ENCODE data around the gene MMP24OS. TPM values are rescaled to one million over a fixed set of nuclear protein-coding genes. Genes with fewer than 3 reads are reported as not detected.

Gene MMP24OS
- total RNA-seq, 1 donor from 2014 or later = 59.1 TPM

DNA sequence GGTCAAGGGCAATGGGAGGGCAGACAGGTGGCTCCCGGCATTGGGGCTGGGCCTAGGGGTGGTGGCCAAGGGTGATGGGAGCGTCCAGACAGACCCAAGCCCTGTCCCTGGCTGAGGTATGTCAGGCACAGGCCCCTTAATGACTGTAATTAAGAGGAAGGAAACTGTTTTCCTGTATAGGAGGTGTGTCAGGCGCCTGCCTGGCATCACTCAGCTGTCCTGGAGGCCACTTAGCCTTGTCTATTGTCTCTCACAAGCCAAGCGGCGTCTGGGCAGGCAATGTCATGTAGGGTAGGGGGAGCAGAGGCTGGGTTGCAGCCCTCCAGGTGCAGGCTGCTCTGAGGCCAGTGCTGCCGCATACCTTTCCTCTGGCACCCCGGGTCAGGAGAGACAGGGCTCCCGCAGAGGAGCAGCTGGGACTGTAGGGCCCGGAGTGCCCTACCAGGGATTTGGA is 18.2 kb upstream of the MMP24OS start:
- no peak for DNase-seq (ENCODE audit: low spot score, unreplicated experiment)
- Mint-ChIP-seq H3K9me3 (ENCODE audit: low read depth) (no peaks in the 10 kb centered on the region), H3K27me3 (peaks cover 28% of the 10 kb centered on the region), H3K4me3 (ENCODE audit: low read depth) (no peak overlapping the region), H3K4me1 (ENCODE audit: low read depth) (peaks cover 19% of the 10 kb centered on the region), H3K36me3 (ENCODE audit: insufficient read depth) (no peaks in the 10 kb centered on the region), H3K27ac (no peak overlapping the region)
- TF ChIP-seq, protein P1, sequence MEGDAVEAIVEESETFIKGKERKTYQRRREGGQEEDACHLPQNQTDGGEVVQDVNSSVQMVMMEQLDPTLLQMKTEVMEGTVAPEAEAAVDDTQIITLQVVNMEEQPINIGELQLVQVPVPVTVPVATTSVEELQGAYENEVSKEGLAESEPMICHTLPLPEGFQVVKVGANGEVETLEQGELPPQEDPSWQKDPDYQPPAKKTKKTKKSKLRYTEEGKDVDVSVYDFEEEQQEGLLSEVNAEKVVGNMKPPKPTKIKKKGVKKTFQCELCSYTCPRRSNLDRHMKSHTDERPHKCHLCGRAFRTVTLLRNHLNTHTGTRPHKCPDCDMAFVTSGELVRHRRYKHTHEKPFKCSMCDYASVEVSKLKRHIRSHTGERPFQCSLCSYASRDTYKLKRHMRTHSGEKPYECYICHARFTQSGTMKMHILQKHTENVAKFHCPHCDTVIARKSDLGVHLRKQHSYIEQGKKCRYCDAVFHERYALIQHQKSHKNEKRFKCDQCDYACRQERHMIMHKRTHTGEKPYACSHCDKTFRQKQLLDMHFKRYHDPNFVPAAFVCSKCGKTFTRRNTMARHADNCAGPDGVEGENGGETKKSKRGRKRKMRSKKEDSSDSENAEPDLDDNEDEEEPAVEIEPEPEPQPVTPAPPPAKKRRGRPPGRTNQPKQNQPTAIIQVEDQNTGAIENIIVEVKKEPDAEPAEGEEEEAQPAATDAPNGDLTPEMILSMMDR (IDR thresholded peaks at IDR 0.05; ENCODE audit: unreplicated experiment) = no peak

DNA sequence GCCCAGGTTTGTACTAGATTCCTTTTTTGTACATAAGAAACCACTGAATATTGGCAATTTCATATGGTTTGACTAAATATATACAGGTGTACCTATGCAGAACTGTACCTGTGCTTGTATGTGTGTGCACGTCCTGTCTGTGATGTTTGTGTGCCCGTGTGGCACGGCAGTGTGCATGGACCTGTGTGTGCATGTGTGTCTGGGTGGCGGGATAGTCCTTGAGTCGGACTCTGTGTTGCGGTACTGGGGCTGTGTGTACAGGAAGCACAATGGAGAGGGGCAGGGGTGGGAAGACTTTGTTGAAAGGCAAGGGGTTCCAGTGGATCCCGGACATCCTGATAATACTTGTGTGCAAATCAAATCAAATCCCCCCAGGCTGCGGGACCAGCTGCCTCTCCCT is 17.8 kb upstream of the MMP24OS start:
- H3K27me3 Mint-ChIP-seq = peaks cover 31% of the 10 kb centered on the region
- no peaks in the 10 kb centered on the region for H3K9me3 Mint-ChIP-seq (ENCODE audit: low read depth)
- TF ChIP-seq, protein P1 (IDR thresholded peaks at IDR 0.05; ENCODE audit: unreplicated experiment) = no peak
- no peak overlapping the region for H3K27ac Mint-ChIP-seq
- H3K4me1 Mint-ChIP-seq (ENCODE audit: low read depth) = peaks cover 19% of the 10 kb centered on the region
- no peak overlapping the region for H3K4me3 Mint-ChIP-seq (ENCODE audit: low read depth)
- no peak for DNase-seq (ENCODE audit: low spot score, unreplicated experiment)
- no peaks in the 10 kb centered on the region for H3K36me3 Mint-ChIP-seq (ENCODE audit: insufficient read depth)

DNA sequence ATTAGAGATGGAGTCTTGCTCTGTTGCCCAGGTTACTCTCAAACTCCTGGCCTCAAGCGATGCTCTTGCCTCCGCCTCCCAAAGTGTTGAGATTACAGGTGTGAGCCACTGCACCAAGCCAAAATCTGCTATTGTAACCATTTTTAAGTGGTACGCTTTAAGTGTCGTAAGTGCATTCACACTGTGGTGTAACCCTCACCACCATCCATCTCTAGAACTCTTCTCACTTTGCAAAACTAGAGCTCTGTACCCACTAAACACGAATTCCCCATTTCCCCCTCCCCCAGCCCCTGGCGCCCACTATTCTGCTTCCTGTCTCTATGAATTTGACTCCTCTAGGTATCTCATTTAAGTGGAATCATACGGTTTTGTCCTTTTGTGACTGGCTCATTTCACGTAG is 17.1 kb upstream of the MMP24OS start:
- Mint-ChIP-seq H3K27me3 (peaks cover 31% of the 10 kb centered on the region), H3K4me3 (ENCODE audit: low read depth) (no peak overlapping the region), H3K27ac (no peak overlapping the region), H3K36me3 (ENCODE audit: insufficient read depth) (no peaks in the 10 kb centered on the region), H3K4me1 (ENCODE audit: low read depth) (peaks cover 19% of the 10 kb centered on the region), H3K9me3 (ENCODE audit: low read depth) (no peaks in the 10 kb centered on the region)
- no peak for DNase-seq (ENCODE audit: low spot score, unreplicated experiment)
- TF ChIP-seq, protein P1 (IDR thresholded peaks at IDR 0.05; ENCODE audit: unreplicated experiment) = no peak

GRCh38 chr20:35294293-35294685 is 16.4 kb upstream of the MMP24OS start:
- Mint-ChIP-seq H3K9me3 (ENCODE audit: low read depth) (no peaks in the 10 kb centered on the region), H3K4me3 (ENCODE audit: low read depth) (no peak overlapping the region), H3K27ac (no peak overlapping the region), H3K27me3 (peaks cover 25% of the 10 kb centered on the region), H3K36me3 (ENCODE audit: insufficient read depth) (no peaks in the 10 kb centered on the region), H3K4me1 (ENCODE audit: low read depth) (peaks cover 19% of the 10 kb centered on the region)
- DNase-seq (ENCODE audit: low spot score, unreplicated experiment) = no peak
- TF ChIP-seq, protein P1 (IDR thresholded peaks at IDR 0.05; ENCODE audit: unreplicated experiment) = no peak

DNA sequence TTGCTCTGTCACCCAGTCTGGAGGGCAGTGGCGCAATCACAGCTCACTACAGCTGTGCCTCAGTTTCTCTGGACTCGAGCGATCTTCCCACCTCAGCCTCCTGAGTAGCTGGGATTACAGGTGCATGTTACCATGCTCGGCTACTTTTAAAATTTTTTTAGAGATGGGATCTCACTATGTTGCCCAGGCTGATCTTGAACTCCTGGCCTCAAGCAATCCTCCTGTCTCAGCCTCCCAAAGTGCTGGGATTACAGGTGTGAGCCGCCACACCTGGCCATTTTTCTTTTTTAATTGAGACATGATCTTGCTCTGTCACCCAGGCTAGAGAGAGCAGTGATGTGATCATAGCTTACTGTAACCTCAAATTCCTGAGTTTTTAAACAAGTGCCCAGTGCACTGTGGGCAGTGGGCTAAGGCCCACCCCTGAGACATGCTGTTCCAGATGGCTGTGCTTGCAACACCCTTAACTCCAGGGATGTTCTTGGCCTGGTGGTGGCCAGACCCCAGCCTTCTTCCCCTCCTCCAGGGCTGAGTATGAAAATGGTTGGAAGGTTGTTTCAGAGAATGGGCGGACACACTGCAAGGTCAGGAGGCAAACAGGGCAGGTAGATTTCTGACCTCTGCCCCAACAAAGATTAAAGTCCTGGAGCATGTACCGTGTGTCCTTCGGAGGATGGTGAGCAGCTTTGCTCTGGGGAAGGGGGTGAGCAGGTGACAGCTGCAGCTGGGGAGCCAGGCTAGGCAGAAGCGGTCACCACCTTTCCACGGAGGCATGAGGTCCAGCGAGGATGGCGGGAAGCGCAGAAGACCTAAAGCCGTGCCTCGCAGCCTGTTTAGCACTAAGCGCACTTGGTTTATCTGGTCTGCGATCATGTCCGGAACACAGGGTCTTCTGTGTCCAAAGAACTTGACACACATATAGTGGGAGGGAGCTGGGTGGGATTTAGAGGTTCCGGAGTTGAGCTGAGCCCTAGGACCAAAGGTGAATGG is 15.7 kb upstream of the MMP24OS start:
- no peak for DNase-seq (ENCODE audit: low spot score, unreplicated experiment)

More for the DNA sequence above, 15.7 kb upstream of the MMP24OS start:
- peak overlapping the region; percentile 37 for H3K4me3 Mint-ChIP-seq (ENCODE audit: low read depth)
- H3K9me3 Mint-ChIP-seq (ENCODE audit: low read depth) = no peaks in the 10 kb centered on the region
- no peaks in the 10 kb centered on the region for H3K36me3 Mint-ChIP-seq (ENCODE audit: insufficient read depth)
- TF ChIP-seq, protein P1 (IDR thresholded peaks at IDR 0.05; ENCODE audit: unreplicated experiment) = no peak
- H3K27ac Mint-ChIP-seq = no peak overlapping the region
- H3K4me1 Mint-ChIP-seq (ENCODE audit: low read depth) = peaks cover 19% of the 10 kb centered on the region
- H3K27me3 Mint-ChIP-seq = peaks cover 21% of the 10 kb centered on the region
